WI38 (cell line): ENCODE data around the gene LRRC41.
"Not testable (repeated sequence)": the region's sequence is repeated elsewhere in the genome, so short reads cannot be mapped to it uniquely, and the experiment has no call there.

Source experiments
- H3K4me3 ChIP-seq: 2 replicates; pipeline ENCODE4 v1.5.1; 2011; ENCODE audit warnings: low read depth, mild to moderate bottlenecking, control low read depth, low read length
- CTCF ChIP-seq: IDR thresholded peaks from 2 replicates; pipeline ENCODE4 v1.5.1; 2012; ENCODE audit warnings: low read depth, mild to moderate bottlenecking, control low read depth, low read length

Gene LRRC41

GRCh38 chr1:46333300-46334029, 30.0 kb upstream of the LRRC41 start:
- H3K4me3 ChIP-seq = no peak overlapping the region

GRCh38 chr1:46331786-46332540, 28.5 kb upstream of the LRRC41 start:
- not testable (repeated sequence) for H3K4me3 ChIP-seq

More at GRCh38 chr1:46333300-46334029, 30.0 kb upstream of the LRRC41 start:
- TF ChIP-seq CTCF = peak; percentile 26; the same call in 1 of the 2 replicates

GRCh38 chr1:46330381-46330780, 27.0 kb upstream of the LRRC41 start:
- H3K4me3 ChIP-seq = not testable (repeated sequence)

- H3K4me3 ChIP-seq = not testable (repeated sequence)
Observed at GRCh38 chr1:46329807-46330206, 26.4 kb upstream of the LRRC41 start.

- not testable (repeated sequence) for H3K4me3 ChIP-seq
Observed at GRCh38 chr1:46328182-46328581, 24.8 kb upstream of the LRRC41 start.

- H3K4me3 ChIP-seq = not testable (repeated sequence)
Observed at GRCh38 chr1:46325285-46326076, 22.1 kb upstream of the LRRC41 start.

GRCh38 chr1:46322191-46322590, 18.8 kb upstream of the LRRC41 start:
- H3K4me3 ChIP-seq = not testable (repeated sequence)

- H3K4me3 ChIP-seq = not testable (repeated sequence)
Observed at GRCh38 chr1:46319960-46320914, 16.8 kb upstream of the LRRC41 start.

GRCh38 chr1:46319301-46319700, 15.9 kb upstream of the LRRC41 start:
- not testable (repeated sequence) for H3K4me3 ChIP-seq

GRCh38 chr1:46317323-46317722, 13.9 kb upstream of the LRRC41 start:
- no peak overlapping the region for H3K4me3 ChIP-seq
- no peak for TF ChIP-seq CTCF

- no peak overlapping the region for H3K4me3 ChIP-seq
- no peak for TF ChIP-seq CTCF
Observed at GRCh38 chr1:46315669-46316403, 12.4 kb upstream of the LRRC41 start.
